ENCODE results near the gene LMNTD2.

The LMNTD2 gene

GRCh38 chr11:535210-535518 lies 25.4 kb downstream of the LMNTD2 start:
- in situ Hi-C loops (cut with HindIII; ENCODE audit: low pct_ligation_motif_present, low sequenced_read_pairs) = no loop called here
- no peak for DNase-seq
- H3K27ac ChIP-seq = no peak overlapping the region
- no peaks in the 10 kb centered on the region for H3K27me3 ChIP-seq (replicated peaks)
- no peak for TF ChIP-seq CTCF (IDR thresholded peaks at IDR 0.05; ENCODE audit: low read depth, low read length, missing control alignments)
- peak overlapping the region; percentile 73 for H3K4me3 ChIP-seq (ENCODE audit: low read depth, low read length)
- peaks cover 23% of the 10 kb centered on the region for H3K36me3 ChIP-seq (replicated peaks)

- DNase-seq = no peak
- no peak for TF ChIP-seq CTCF (IDR thresholded peaks at IDR 0.05; ENCODE audit: low read depth, low read length, missing control alignments)
- Histone ChIP-seq H3K27ac (no peak overlapping the region), H3K36me3 (replicated peaks) (peaks cover 23% of the 10 kb centered on the region), H3K4me3 (ENCODE audit: low read depth, low read length) (peak overlapping the region; percentile 73), H3K27me3 (replicated peaks) (no peaks in the 10 kb centered on the region)
- in situ Hi-C loops (cut with HindIII; ENCODE audit: low pct_ligation_motif_present, low sequenced_read_pairs) = no loop called here
These were observed 25.9 kb downstream of the LMNTD2 start for GRCh38 chr11:534396-535209.

GRCh38 chr11:533586-534395 lies 26.7 kb downstream of the LMNTD2 start:
- TF ChIP-seq CTCF (IDR thresholded peaks at IDR 0.05; ENCODE audit: low read depth, low read length, missing control alignments) = no peak
- H3K4me3 ChIP-seq (ENCODE audit: low read depth, low read length) = peak overlapping the region; percentile 73
- no peak overlapping the region for H3K27ac ChIP-seq
- DNase-seq = no peak
- H3K27me3 ChIP-seq (replicated peaks) = no peaks in the 10 kb centered on the region
- peaks cover 23% of the 10 kb centered on the region for H3K36me3 ChIP-seq (replicated peaks)
- in situ Hi-C loops (cut with HindIII; ENCODE audit: low pct_ligation_motif_present, low sequenced_read_pairs) = no loop called here

- H3K4me3 ChIP-seq (ENCODE audit: low read depth, low read length) = no peak overlapping the region
- H3K27me3 ChIP-seq (replicated peaks) = no peaks in the 10 kb centered on the region
- no peak overlapping the region for H3K27ac ChIP-seq
- no peak for TF ChIP-seq CTCF (IDR thresholded peaks at IDR 0.05; ENCODE audit: low read depth, low read length, missing control alignments)
- in situ Hi-C loops (cut with HindIII; ENCODE audit: low pct_ligation_motif_present, low sequenced_read_pairs) = no loop called here
- DNase-seq = no peak
- peaks cover 23% of the 10 kb centered on the region for H3K36me3 ChIP-seq (replicated peaks)
These were observed 27.5 kb downstream of the LMNTD2 start for GRCh38 chr11:532986-533585.

GRCh38 chr11:532527-532985 lies 28.0 kb downstream of the LMNTD2 start:
- TF ChIP-seq CTCF (IDR thresholded peaks at IDR 0.05; ENCODE audit: low read depth, low read length, missing control alignments) = no peak
- no peak overlapping the region for H3K27ac ChIP-seq
- no peak for DNase-seq
- peaks cover 23% of the 10 kb centered on the region for H3K36me3 ChIP-seq (replicated peaks)
- H3K4me3 ChIP-seq (ENCODE audit: low read depth, low read length) = no peak overlapping the region
- no peaks in the 10 kb centered on the region for H3K27me3 ChIP-seq (replicated peaks)
- in situ Hi-C loops (cut with HindIII; ENCODE audit: low pct_ligation_motif_present, low sequenced_read_pairs) = no loop called here

All from brain microvascular endothelial cell (primary cell).